ENCODE data around the gene SELENOV.

SELENOV gene

GRCh38 chr19:39539165-39539517, 24.2 kb downstream of the SELENOV start:
- H3K9me3 ChIP-seq (ENCODE audit: insufficient read depth, low read length), result no peaks in the 10 kb centered on the region
- H3K27ac ChIP-seq (ENCODE audit: low read length), result no peak overlapping the region
- H3K4me2 ChIP-seq (ENCODE audit: low read length), result peak overlapping the region; percentile 96
- H3K9ac ChIP-seq (ENCODE audit: low read length), result peak overlapping the region; percentile 88
- H3K4me1 ChIP-seq (ENCODE audit: low read length), result peaks cover 17% of the 10 kb centered on the region
- 0 out of 2 replicates have a peak, but pooled peaks cover 4% of the 10 kb centered on the region for H3K27me3 ChIP-seq (ENCODE audit: low read depth, low read length)
- peaks cover 5% of the 10 kb centered on the region; the same call in 1 of the 2 replicates for H4K20me1 ChIP-seq (ENCODE audit: insufficient read depth, low read length)
- H3K4me3 ChIP-seq (ENCODE audit: low read length), result peak overlapping the region; percentile 94
- TF ChIP-seq CTCF (IDR thresholded peaks at IDR 0.05; ENCODE audit: low read depth, low read length), result no peak
- TF ChIP-seq EZH2phosphoT487 (IDR thresholded peaks at IDR 0.05; ENCODE audit: low read depth), result no peak
- peaks cover 4% of the 10 kb centered on the region for H3K36me3 ChIP-seq (replicated peaks; ENCODE audit: low read depth, low read length)
- H2AFZ ChIP-seq (ENCODE audit: low read depth, low read length), result 0 out of 2 replicates have a peak overlapping the region, but pooled peaks have one; percentile 30
- peaks cover 25% of the 10 kb centered on the region for H3K79me2 ChIP-seq (ENCODE audit: low read length)

- Histone ChIP-seq H2AFZ (ENCODE audit: low read depth, low read length) (peak within 1 kb of the TSS; percentile 100), H3K27me3 (ENCODE audit: low read depth, low read length) (0 out of 2 replicates have a peak, but pooled peaks cover 4% of the 10 kb centered on the region), H3K4me2 (ENCODE audit: low read length) (peak within 1 kb of the TSS; percentile 97), H4K20me1 (ENCODE audit: insufficient read depth, low read length) (peaks cover 5% of the 10 kb centered on the region; the same call in 1 of the 2 replicates), H3K4me1 (ENCODE audit: low read length) (peaks cover 17% of the 10 kb centered on the region), H3K4me3 (ENCODE audit: low read length) (peak within 1 kb of the TSS; percentile 94), H3K36me3 (replicated peaks; ENCODE audit: low read depth, low read length) (peaks cover 4% of the 10 kb centered on the region), H3K9ac (ENCODE audit: low read length) (peak within 1 kb of the TSS; percentile 88), H3K27ac (ENCODE audit: low read length) (peak within 1 kb of the TSS; percentile 60), H3K79me2 (ENCODE audit: low read length) (peaks cover 25% of the 10 kb centered on the region), H3K9me3 (ENCODE audit: insufficient read depth, low read length) (no peaks in the 10 kb centered on the region)
- TF ChIP-seq EZH2phosphoT487 (IDR thresholded peaks at IDR 0.05; ENCODE audit: low read depth) (no peak), CTCF (IDR thresholded peaks at IDR 0.05; ENCODE audit: low read depth, low read length) (peak; percentile 73)
Measured at GRCh38 chr19:39539518-39540332, 24.8 kb downstream of the SELENOV start, which contains the start of gene EID2. Gene EID2, minus strand, starts transcription at chr19:39540161. Its CDS starts 82 bp downstream, at chr19:39540079.

- Histone ChIP-seq H3K4me2 (ENCODE audit: low read length) (peak overlapping the region; percentile 97), H3K4me1 (ENCODE audit: low read length) (peaks cover 17% of the 10 kb centered on the region), H3K36me3 (replicated peaks; ENCODE audit: low read depth, low read length) (peaks cover 4% of the 10 kb centered on the region), H3K27me3 (ENCODE audit: low read depth, low read length) (0 out of 2 replicates have a peak, but pooled peaks cover 4% of the 10 kb centered on the region), H2AFZ (ENCODE audit: low read depth, low read length) (peak overlapping the region; percentile 100), H4K20me1 (ENCODE audit: insufficient read depth, low read length) (peaks cover 5% of the 10 kb centered on the region; the same call in 1 of the 2 replicates), H3K9ac (ENCODE audit: low read length) (peak overlapping the region; percentile 62), H3K9me3 (ENCODE audit: insufficient read depth, low read length) (no peaks in the 10 kb centered on the region), H3K27ac (ENCODE audit: low read length) (no peak overlapping the region), H3K79me2 (ENCODE audit: low read length) (peaks cover 25% of the 10 kb centered on the region), H3K4me3 (ENCODE audit: low read length) (peak overlapping the region; percentile 94)
- TF ChIP-seq EZH2phosphoT487 (IDR thresholded peaks at IDR 0.05; ENCODE audit: low read depth) (no peak), CTCF (IDR thresholded peaks at IDR 0.05; ENCODE audit: low read depth, low read length) (no peak)
Measured at GRCh38 chr19:39540333-39540673, 25.4 kb downstream of the SELENOV start.

- H3K27me3 ChIP-seq (ENCODE audit: low read depth, low read length), result peaks cover 21% of the 10 kb centered on the region
Measured at GRCh38 chr19:39542206-39542605, 27.3 kb downstream of the SELENOV start.

More at GRCh38 chr19:39542206-39542605, 27.3 kb downstream of the SELENOV start:
- H3K79me2 ChIP-seq (ENCODE audit: low read length), result peaks cover 25% of the 10 kb centered on the region
- no peak overlapping the region for H3K4me3 ChIP-seq (ENCODE audit: low read length)
- no peak overlapping the region for H3K4me2 ChIP-seq (ENCODE audit: low read length)
- H3K9me3 ChIP-seq (ENCODE audit: insufficient read depth, low read length), result no peaks in the 10 kb centered on the region
- no peak overlapping the region for H2AFZ ChIP-seq (ENCODE audit: low read depth, low read length)
- TF ChIP-seq EZH2phosphoT487 (IDR thresholded peaks at IDR 0.05; ENCODE audit: low read depth) (no peak), CTCF (IDR thresholded peaks at IDR 0.05; ENCODE audit: low read depth, low read length) (no peak)
- H3K4me1 ChIP-seq (ENCODE audit: low read length), result peaks cover 17% of the 10 kb centered on the region
- H3K9ac ChIP-seq (ENCODE audit: low read length), result no peak overlapping the region
- no peak overlapping the region for H3K27ac ChIP-seq (ENCODE audit: low read length)
- H3K36me3 ChIP-seq (replicated peaks; ENCODE audit: low read depth, low read length), result peaks cover 4% of the 10 kb centered on the region
- peaks cover 5% of the 10 kb centered on the region; the same call in 1 of the 2 replicates for H4K20me1 ChIP-seq (ENCODE audit: insufficient read depth, low read length)

Data from OCI-LY3 (cell line).